GM12878 (cell line): ENCODE data around the gene NES. TPM values are rescaled to one million over a fixed set of nuclear protein-coding genes. Genes with fewer than 3 reads are reported as not detected.

Source experiments
- ATAC-seq: fragments of 200-7000 bp; cut with Tn5 transposase; 3 replicates; pipeline ENCODE4 v1.9.1; 2020; ENCODE audit warnings: mild to moderate bottlenecking, moderate library complexity
- BruUV-seq: library from RNA; stranded (reverse); fragments of 400-500 nt; replicated peaks from 2 replicates; lab custom pipeline; 2021; lab: Mats Ljungman, UMichigan
- CTCF ChIA-PET: fragments of 300-600 bp; sonication (Branson Sonifier 250); formaldehyde crosslinking; extraction: SDS; loops from one replicate; lab custom pipeline; 2021; ENCODE audit warnings: inconsistent platforms; lab: Yijun Ruan, JAX
- POLR2A ChIA-PET: fragments of 350-600 bp; formaldehyde crosslinking; extraction: SDS; loops from one replicate; lab custom pipeline; 2021; ENCODE audit warnings: inconsistent platforms; lab: Charles Lee
- RAD21 ChIA-PET: fragments of 300-600 bp; sonication (Branson Sonifier 250); formaldehyde crosslinking; loops from one replicate; lab custom pipeline; 2023; ENCODE audit warnings: antibody characterized with exemption; ENCODE audit not compliant: unreplicated experiment; lab: Charles Lee
- SMC1A ChIA-PET: fragments of 300-600 bp; sonication (Branson Sonifier 250); formaldehyde crosslinking; loops from one replicate; lab custom pipeline; 2023; ENCODE audit not compliant: unreplicated experiment, uncharacterized antibody; lab: Charles Lee
- DNase-seq: peaks from one replicate; pipeline ENCODE4 v3.0.0-alpha.2; 2011; ENCODE audit warnings: low read depth, low spot score
- FAIRE-seq: peaks from 3 replicates; lab custom pipeline; 2011; peaks lifted over from hg19 to GRCh38; lab: Jason Lieb, UNC
- H2AFZ ChIP-seq: 2 replicates; pipeline ENCODE4 v1.6.0; 2011; ENCODE audit warnings: low read depth, low read length, control low read depth; ENCODE audit not compliant: control insufficient read depth
- H3K27ac ChIP-seq: 2 replicates; pipeline ENCODE4 v1.5.1; 2011; ENCODE audit warnings: control low read depth; ENCODE audit not compliant: control insufficient read depth, insufficient read depth
- H3K27me3 ChIP-seq, 2 experiments: replicated peaks in 1 of 2; 2 replicates each; pipeline versions ENCODE4 v1.6.0 to v1.6.1; 2011; ENCODE audit warnings: low read length in 1 of 2; ENCODE audit not compliant: control insufficient read depth in 2 of 2, insufficient read depth in 2 of 2
- H3K36me3 ChIP-seq, 2 experiments: 2 replicates each; pipeline ENCODE4 v1.5.1; 2011; ENCODE audit warnings: low read length in 1 of 2; ENCODE audit not compliant: control insufficient read depth in 2 of 2, insufficient read depth in 2 of 2
- H3K4me1 ChIP-seq: 2 replicates; pipeline ENCODE4 v1.6.1; 2011; ENCODE audit warnings: mild to moderate bottlenecking, low read length, moderate library complexity, mixed read lengths; ENCODE audit not compliant: control insufficient read depth, insufficient read depth
- H3K4me2 ChIP-seq: 2 replicates; pipeline ENCODE4 v1.6.0; 2011; ENCODE audit warnings: control low read depth; ENCODE audit not compliant: control insufficient read depth, insufficient read depth
- H3K4me3 ChIP-seq: fragments of 200-600 bp; sonication (generic); 2 replicates; pipeline ENCODE4 v1.5.1; 2016
- H3K79me2 ChIP-seq: 2 replicates; pipeline ENCODE4 v1.6.0; 2011; ENCODE audit warnings: low read length; ENCODE audit not compliant: control insufficient read depth, insufficient read depth
- H3K9ac ChIP-seq: 2 replicates; pipeline ENCODE4 v1.8.0; 2011; ENCODE audit warnings: low read length, control low read depth, mixed read lengths; ENCODE audit not compliant: control insufficient read depth, insufficient read depth
- H3K9me3 ChIP-seq: replicated peaks from 3 replicates; pipeline ENCODE4 v1.5.1; 2011; ENCODE audit warnings: mild to moderate bottlenecking, low read length; ENCODE audit not compliant: control insufficient read depth, insufficient read depth
- H4K20me1 ChIP-seq: 2 replicates; pipeline ENCODE4 v1.6.0; 2011; ENCODE audit not compliant: control insufficient read depth, insufficient read depth
- BHLHE40 ChIP-seq, 2 experiments: fragments of 450-650 bp in 1 of 2; IDR thresholded peaks; 2 replicates each; pipeline ENCODE4 v1.6.1; 2011 to 2017; ENCODE audit warnings: low read depth in 2 of 2, borderline replicate concordance in 1 of 2, improper control_type of control experiment in 1 of 2, low read length in 1 of 2, mild to moderate bottlenecking in 1 of 2
- BMI1 ChIP-seq: fragments of 450-650 bp; IDR thresholded peaks from 2 replicates; pipeline ENCODE4 v1.6.1; 2016; ENCODE audit warnings: mild to moderate bottlenecking, moderate library complexity, borderline replicate concordance
- RUNX3 ChIP-seq: IDR thresholded peaks from 2 replicates; pipeline ENCODE4 v1.6.1; 2012; ENCODE audit warnings: low read length, inconsistent platforms
- ZBTB11 ChIP-seq: fragments of 450-650 bp; formaldehyde crosslinking; IDR thresholded peaks from 2 replicates; pipeline ENCODE4 v1.5.0; 2022; ENCODE audit warnings: mild to moderate bottlenecking, missing genetic modification characterization
- ZSCAN29 ChIP-seq: fragments of 450-650 bp; IDR thresholded peaks from 2 replicates; pipeline ENCODE4 v1.6.1; 2017; ENCODE audit warnings: mild to moderate bottlenecking, moderate library complexity
- WGBS: methylation state at CpG from one replicate; pipeline ENCODE4 v1.1.6; 2016; ENCODE audit warnings: low lambda C conversion rate; ENCODE audit not compliant: insufficient replicate concordance, insufficient coverage; ENCODE audit errors: missing lambda C conversion rate; 5-methylcytosine and 5-hydroxymethylcytosine counted together
- in situ Hi-C: fragments of 300-500 bp; cut with MboI; formaldehyde crosslinking; loops from 9 replicates; pipeline ENCODE4 v1.14.3; 2018; ENCODE audit warnings: mixed read lengths
- intact Hi-C: fragments of 100-400 bp; cut with micrococcal nuclease; formaldehyde crosslinking; loops from one replicate; pipeline ENCODE4 v1.14.2; 2022; ENCODE audit not compliant: unreplicated experiment
- polyA plus RNA-seq, 11 experiments: library from polyadenylated mRNA; depleted of rRNA in 4 of 11; unstranded in 6 of 11; stranded (reverse) in 5 of 11; fragments of >200 nt; fragmentation: Nextera tagmentation in 4 of 11; fragmentation: Illumina TruSeq in 1 of 11; extraction: Ambion mirVana in 4 of 11; extraction: Trizol in 1 of 11; gene quantifications; 1 replicate in 1 of 11; 2 replicates in 10 of 11; pipeline versions ENCODE4 v1.2.1 to v1.2.3, GENCODE V29; 2011 to 2016; ENCODE audit warnings: inconsistent platforms in 2 of 11, missing spikeins in 2 of 11, low read depth in 1 of 11
- total RNA-seq, 4 experiments: library from RNA; depleted of rRNA in 3 of 4; stranded (reverse); fragments of >200 nt in 3 of 4; fragmentation: Illumina TruSeq in 1 of 4; extraction: Trizol in 1 of 4; gene quantifications; 2 replicates each; pipeline versions ENCODE4 v1.2.1 to v1.2.3, GENCODE V29; 2013 to 2021

The NES gene
- total and polyA plus RNA-seq, 10 of the 15 experiments (the other 5 are each of a cell fraction or from before 2014, with no cell fraction given): under 0.01 to 0.15 (median 0.02) TPM; not detected in 4

GRCh38 chr1:156707417-156708217, 30.4 kb upstream of the NES start (continued):
- TF ChIP-seq ZBTB11 (CRISPR knock-in tag) (no peak), ZSCAN29 (no peak)
- TF ChIP-seq, all 136 proteins: peak for 0

- H3K4me2 ChIP-seq: peak overlapping the region; percentile 90
- SMC1A ChIA-PET: interaction anchor here (0.9 to 2.4 kb wide), 5 partner anchors 15 to 22 kb away, joined by 3 to 11 read pairs (median 7); no protein-coding TSS in a partner anchor
- no peak overlapping the region for H3K9ac ChIP-seq
- H3K27me3 ChIP-seq: peaks cover 10 to 15% of the 10 kb centered on the region in 2 experiments
- H4K20me1 ChIP-seq: no peaks in the 10 kb centered on the region; the same call in 1 of the 2 replicates
- RAD21 ChIA-PET: interaction anchor here (0.6 to 3.6 kb wide), 9 partner anchors 9 to 468 kb away, joined by 3 to 28 read pairs (median 4); partner anchors contain the start of genes INSRR and PRCC
- WGBS: 19% methylated on average over 21 of the region's 29 CpGs
- FAIRE-seq: no peak
- POLR2A ChIA-PET: interaction anchor here (0.6 to 1.4 kb wide), 2 partner anchors 22 to 89 kb away, joined by 4 to 5 read pairs; partner anchors contain the start of genes ISG20L2 and METTL25B
- no peaks in the 10 kb centered on the region for H3K79me2 ChIP-seq
- no peak overlapping the region for H3K27ac ChIP-seq
- CTCF ChIA-PET: interaction anchor here (0.6 to 9.5 kb wide), 23 partner anchors 9 to 432 kb away, joined by 3 to 157 read pairs (median 5); partner anchors contain the start of genes GPATCH4, HAPLN2, INSRR and ISG20L2
- peaks cover 6% of the 10 kb centered on the region for H3K4me1 ChIP-seq
- BruUV-seq: no TSS peak
- no peaks in the 10 kb centered on the region for H3K9me3 ChIP-seq
- no peaks in the 10 kb centered on the region; a peak in 1 of 4 replicates for H3K36me3 ChIP-seq
- TF ChIP-seq RUNX3 (peak; percentile 24; the same call in 1 of the 2 replicates), BHLHE40 (IDR thresholded peaks at IDR 0.05; ENCODE audit: borderline replicate concordance in 1 of 2, low read depth in 2 of 2, low read length in 1 of 2) (peak in 1 of 2 experiments; percentile 22; a peak in 1 of 4 replicates), BMI1 (no peak)
- TF ChIP-seq, all 136 proteins: peak for 2
- intact Hi-C loops: no loop called here
- DNase-seq: no peak
- ATAC-seq: peak; percentile 24
- H2AFZ ChIP-seq: no peak overlapping the region; the same call in 1 of the 2 replicates
- in situ Hi-C loops: no loop called here
- H3K4me3 ChIP-seq: peak overlapping the region; percentile 18; the same call in 1 of the 2 replicates
Measured at GRCh38 chr1:156706657-156707416, 29.6 kb upstream of the NES start.
